Measurements from ENCODE around the gene GPR156. TPM values are rescaled to one million over a fixed set of nuclear protein-coding genes. Genes with fewer than 3 reads are reported as not detected.

GPR156 gene
- total and polyA plus RNA-seq, 10 of the 15 experiments (the other 5 are each of a cell fraction or from before 2014, with no cell fraction given): 0.08 to 0.15 (median 0.11) TPM; not detected in 6

GRCh38 chr3:120177707-120178306 lies 107.2 kb downstream of the GPR156 start:
- CTCF ChIA-PET: interaction anchor here (0.6 to 1.5 kb wide), 5 partner anchors 49 to 373 kb away, joined by 3 to 9 read pairs (median 3); no protein-coding TSS in a partner anchor
- no peaks in the 10 kb centered on the region for H3K36me3 ChIP-seq (ENCODE audit: control insufficient read depth in 2 of 2, insufficient read depth in 2 of 2, low read length in 1 of 2)
- H3K27me3 ChIP-seq (replicated peaks in 1 of 2; ENCODE audit: control insufficient read depth in 2 of 2, insufficient read depth in 2 of 2, low read length in 1 of 2): no peaks in the 10 kb centered on the region; a peak in 1 of 4 replicates
- 65% methylated on average over 2 of the region's 2 CpGs for WGBS (ENCODE audit: insufficient coverage, insufficient replicate concordance, low lambda C conversion rate, missing lambda C conversion rate)
- POLR2A ChIA-PET: no interaction called here
- DNase-seq (ENCODE audit: low read depth, low spot score) (no peak), FAIRE-seq (no peak), ATAC-seq (no peak)
- SMC1A ChIA-PET (ENCODE audit: uncharacterized antibody, unreplicated experiment): interaction anchor here (1.4 kb wide), 1 partner anchor 286 kb away, joined by 3 read pairs; no protein-coding TSS in a partner anchor
- no peak overlapping the region for H3K27ac ChIP-seq (ENCODE audit: control insufficient read depth, insufficient read depth)
- H3K4me2 ChIP-seq (ENCODE audit: control insufficient read depth, insufficient read depth): no peak overlapping the region
- no TSS peak for BruUV-seq (replicated peaks)
- intact Hi-C loops (cut with micrococcal nuclease; ENCODE audit: unreplicated experiment) (no loop called here), in situ Hi-C loops (cut with MboI) (no loop called here)
- no peak overlapping the region for H2AFZ ChIP-seq (ENCODE audit: control insufficient read depth, low read depth, low read length)
- no peaks in the 10 kb centered on the region for H4K20me1 ChIP-seq (ENCODE audit: control insufficient read depth, insufficient read depth)
- RAD21 ChIA-PET (ENCODE audit: unreplicated experiment): interaction anchor here (1.2 kb wide), 1 partner anchor 286 kb away, joined by 4 read pairs; no protein-coding TSS in a partner anchor
- H3K9ac ChIP-seq (ENCODE audit: control insufficient read depth, insufficient read depth, low read length): no peak overlapping the region
- H3K9me3 ChIP-seq (replicated peaks; ENCODE audit: control insufficient read depth, insufficient read depth, low read length): no peaks in the 10 kb centered on the region
- H3K79me2 ChIP-seq (ENCODE audit: control insufficient read depth, insufficient read depth, low read length): no peaks in the 10 kb centered on the region
- H3K4me1 ChIP-seq (ENCODE audit: control insufficient read depth, insufficient read depth, low read length): no peaks in the 10 kb centered on the region
- no peak overlapping the region for H3K4me3 ChIP-seq
- TF ChIP-seq SPI1 (IDR thresholded peaks at IDR 0.05; ENCODE audit: borderline replicate concordance, insufficient read depth, low read depth, low read length) (no peak), CEBPZ (IDR thresholded peaks at IDR 0.05; ENCODE audit: low read depth, low read length) (no peak), CBX3 (IDR thresholded peaks at IDR 0.05; ENCODE audit: borderline replicate concordance, low read depth) (no peak), SMAD1 (IDR thresholded peaks at IDR 0.05; ENCODE audit: low read depth, partially characterized antibody) (no peak), FOXM1 (IDR thresholded peaks at IDR 0.05; ENCODE audit: low read depth, low read length) (no peak), MTA2 (IDR thresholded peaks at IDR 0.05; ENCODE audit: low read depth) (no peak), MYB (IDR thresholded peaks at IDR 0.05; ENCODE audit: borderline replicate concordance, low read depth, low read length) (no peak), TARDBP (IDR thresholded peaks at IDR 0.05; ENCODE audit: borderline replicate concordance) (no peak), FOS (IDR thresholded peaks at IDR 0.05; ENCODE audit: borderline replicate concordance, extremely low read depth, insufficient read length) (no peak), BCL11A (IDR thresholded peaks at IDR 0.05; ENCODE audit: low read depth, low read length) (no peak), NFYB (IDR thresholded peaks at IDR 0.05; ENCODE audit: insufficient read depth, low read depth, low read length) (no peak), KLF5 (IDR thresholded peaks at IDR 0.05; ENCODE audit: partially characterized antibody) (no peak), ATF7 (IDR thresholded peaks at IDR 0.05; ENCODE audit: low read depth) (no peak), PRDM15 (CRISPR knock-in tag; IDR thresholded peaks at IDR 0.05) (no peak), E4F1 (IDR thresholded peaks at IDR 0.05; ENCODE audit: borderline replicate concordance, partially characterized antibody) (no peak)

Data from GM12878 (cell line).